ENCODE results near the gene FUCA2.

The FUCA2 gene

GRCh38 chr6:143544011-143544696 is 32.6 kb upstream of the FUCA2 start:
- TF ChIP-seq CTCF (IDR thresholded peaks at IDR 0.05; ENCODE audit: borderline replicate concordance, control extremely low read depth, extremely low read depth, insufficient read depth, missing control alignments), result no peak
- in situ Hi-C loops (cut with MboI; ENCODE audit: low sequenced_read_pairs, unreplicated experiment), result no loop called here
- DNase-seq (ENCODE audit: low spot score), result no peak

GRCh38 chr6:143543435-143543834 is 31.9 kb upstream of the FUCA2 start:
- no peak for DNase-seq (ENCODE audit: low spot score)
- in situ Hi-C loops (cut with MboI; ENCODE audit: low sequenced_read_pairs, unreplicated experiment), result no loop called here
- TF ChIP-seq CTCF (IDR thresholded peaks at IDR 0.05; ENCODE audit: borderline replicate concordance, control extremely low read depth, extremely low read depth, insufficient read depth, missing control alignments), result no peak

GRCh38 chr6:143542888-143543287 is 31.4 kb upstream of the FUCA2 start:
- no peak for DNase-seq (ENCODE audit: low spot score)
- TF ChIP-seq CTCF (IDR thresholded peaks at IDR 0.05; ENCODE audit: borderline replicate concordance, control extremely low read depth, extremely low read depth, insufficient read depth, missing control alignments), result no peak
- in situ Hi-C loops (cut with MboI; ENCODE audit: low sequenced_read_pairs, unreplicated experiment), result no loop called here

- in situ Hi-C loops (cut with MboI; ENCODE audit: low sequenced_read_pairs, unreplicated experiment), result no loop called here
- DNase-seq (ENCODE audit: low spot score), result no peak
- TF ChIP-seq CTCF (IDR thresholded peaks at IDR 0.05; ENCODE audit: borderline replicate concordance, control extremely low read depth, extremely low read depth, insufficient read depth, missing control alignments), result no peak
Observed at GRCh38 chr6:143540192-143540591, 28.7 kb upstream of the FUCA2 start.

GRCh38 chr6:143539734-143540133 is 28.2 kb upstream of the FUCA2 start:
- in situ Hi-C loops (cut with MboI; ENCODE audit: low sequenced_read_pairs, unreplicated experiment), result no loop called here
- no peak for DNase-seq (ENCODE audit: low spot score)
- no peak for TF ChIP-seq CTCF (IDR thresholded peaks at IDR 0.05; ENCODE audit: borderline replicate concordance, control extremely low read depth, extremely low read depth, insufficient read depth, missing control alignments)

- TF ChIP-seq CTCF (IDR thresholded peaks at IDR 0.05; ENCODE audit: borderline replicate concordance, control extremely low read depth, extremely low read depth, insufficient read depth, missing control alignments), result no peak
- in situ Hi-C loops (cut with MboI; ENCODE audit: low sequenced_read_pairs, unreplicated experiment), result no loop called here
Observed at GRCh38 chr6:143539106-143539505, 27.6 kb upstream of the FUCA2 start.

More at GRCh38 chr6:143539106-143539505, 27.6 kb upstream of the FUCA2 start:
- DNase-seq (ENCODE audit: low spot score), result no peak
